DND-41 (cell line): ENCODE results near the gene FCRL2.

Source experiments
- EZH2 ChIP-seq: IDR thresholded peaks from 3 replicates; pipeline ENCODE4 v1.6.1; 2012; ENCODE audit warnings: borderline replicate concordance, low read depth, mild to moderate bottlenecking, moderate library complexity, low read length, inconsistent platforms; ENCODE audit not compliant: severe bottlenecking
- TF ChIP-seq, protein P1 (sequence below): IDR thresholded peaks from 2 replicates; pipeline ENCODE4 v1.5.1; 2012; ENCODE audit warnings: borderline replicate concordance, low read length, moderate library complexity, mild to moderate bottlenecking; ENCODE audit not compliant: poor library complexity, severe bottlenecking; ENCODE audit errors: extremely low read depth

DNA sequence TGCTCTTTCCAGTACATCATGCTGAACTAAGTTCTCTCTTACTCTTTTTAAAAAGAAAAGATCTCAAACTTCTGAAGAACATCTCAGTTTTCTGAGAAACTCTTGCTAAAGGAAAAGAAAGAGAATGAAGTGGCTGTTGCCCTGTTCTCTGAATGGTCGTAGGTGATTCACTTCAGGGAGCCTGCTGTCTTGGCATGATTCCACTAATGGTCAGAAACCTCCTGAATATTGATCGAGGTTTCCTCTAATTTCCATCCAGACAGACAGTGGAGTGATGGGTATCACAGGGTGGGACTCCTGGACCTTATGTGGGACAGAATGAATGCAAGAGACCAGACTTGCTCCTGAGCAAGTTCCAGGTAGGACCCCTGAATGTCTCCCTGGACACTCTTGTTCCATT lies 2.5 kb downstream of the FCRL2 start:
- TF ChIP-seq, protein P1, sequence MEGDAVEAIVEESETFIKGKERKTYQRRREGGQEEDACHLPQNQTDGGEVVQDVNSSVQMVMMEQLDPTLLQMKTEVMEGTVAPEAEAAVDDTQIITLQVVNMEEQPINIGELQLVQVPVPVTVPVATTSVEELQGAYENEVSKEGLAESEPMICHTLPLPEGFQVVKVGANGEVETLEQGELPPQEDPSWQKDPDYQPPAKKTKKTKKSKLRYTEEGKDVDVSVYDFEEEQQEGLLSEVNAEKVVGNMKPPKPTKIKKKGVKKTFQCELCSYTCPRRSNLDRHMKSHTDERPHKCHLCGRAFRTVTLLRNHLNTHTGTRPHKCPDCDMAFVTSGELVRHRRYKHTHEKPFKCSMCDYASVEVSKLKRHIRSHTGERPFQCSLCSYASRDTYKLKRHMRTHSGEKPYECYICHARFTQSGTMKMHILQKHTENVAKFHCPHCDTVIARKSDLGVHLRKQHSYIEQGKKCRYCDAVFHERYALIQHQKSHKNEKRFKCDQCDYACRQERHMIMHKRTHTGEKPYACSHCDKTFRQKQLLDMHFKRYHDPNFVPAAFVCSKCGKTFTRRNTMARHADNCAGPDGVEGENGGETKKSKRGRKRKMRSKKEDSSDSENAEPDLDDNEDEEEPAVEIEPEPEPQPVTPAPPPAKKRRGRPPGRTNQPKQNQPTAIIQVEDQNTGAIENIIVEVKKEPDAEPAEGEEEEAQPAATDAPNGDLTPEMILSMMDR = no peak
- TF ChIP-seq EZH2 = no peak
